ENCODE data around the gene MPZL2. TPM values are rescaled to one million over a fixed set of nuclear protein-coding genes. Genes with fewer than 3 reads are reported as not detected.

The MPZL2 gene
- total and polyA plus RNA-seq, 2 of the 13 experiments (the other 11 are each of a cell fraction or from before 2014, with no cell fraction given) = 27.9 to 53.7 TPM

DNA sequence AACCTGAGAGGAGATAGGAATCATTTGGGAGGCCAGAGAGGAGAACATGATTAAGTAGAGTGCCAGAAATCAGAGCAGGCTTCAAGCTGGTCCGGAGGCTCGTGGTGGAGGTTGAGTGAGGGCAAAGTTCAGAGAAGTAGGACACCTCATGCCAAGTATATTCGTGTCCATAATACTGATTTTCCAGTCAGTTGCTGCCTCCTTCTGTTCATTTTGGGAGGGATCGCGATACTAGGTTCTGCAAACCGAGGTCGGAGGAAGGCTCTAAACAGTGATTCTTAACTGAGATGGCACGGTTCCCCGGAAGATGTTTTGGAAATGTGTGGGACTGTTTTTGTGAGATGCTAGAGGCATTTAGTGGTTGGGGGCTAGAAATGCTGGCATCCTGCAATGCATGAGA is 26.8 kb upstream of the MPZL2 start (continued):
- no peak for TF ChIP-seq ZNF18 (CRISPR knock-in tag; IDR thresholded peaks at IDR 0.05; ENCODE audit: insufficient replicate concordance)
- TF ChIP-seq RAD21 (CRISPR knock-in tag; IDR thresholded peaks at IDR 0.05) = peak; percentile 89
- peak; percentile 40 for TF ChIP-seq TEAD3 (CRISPR knock-in tag; optimal IDR thresholded peaks at IDR 0.05; ENCODE audit: borderline replicate concordance)
- peak; percentile 80; the same call in 1 of the 2 replicates for TF ChIP-seq HNF4G (IDR thresholded peaks at IDR 0.05; ENCODE audit: borderline replicate concordance, low read depth, low read length)
- TF ChIP-seq HNF4G (CRISPR knock-in tag; IDR thresholded peaks at IDR 0.05; ENCODE audit: borderline replicate concordance, low read depth) = peak; percentile 77; the same call in 1 of the 2 replicates
- TF ChIP-seq, protein P1, sequence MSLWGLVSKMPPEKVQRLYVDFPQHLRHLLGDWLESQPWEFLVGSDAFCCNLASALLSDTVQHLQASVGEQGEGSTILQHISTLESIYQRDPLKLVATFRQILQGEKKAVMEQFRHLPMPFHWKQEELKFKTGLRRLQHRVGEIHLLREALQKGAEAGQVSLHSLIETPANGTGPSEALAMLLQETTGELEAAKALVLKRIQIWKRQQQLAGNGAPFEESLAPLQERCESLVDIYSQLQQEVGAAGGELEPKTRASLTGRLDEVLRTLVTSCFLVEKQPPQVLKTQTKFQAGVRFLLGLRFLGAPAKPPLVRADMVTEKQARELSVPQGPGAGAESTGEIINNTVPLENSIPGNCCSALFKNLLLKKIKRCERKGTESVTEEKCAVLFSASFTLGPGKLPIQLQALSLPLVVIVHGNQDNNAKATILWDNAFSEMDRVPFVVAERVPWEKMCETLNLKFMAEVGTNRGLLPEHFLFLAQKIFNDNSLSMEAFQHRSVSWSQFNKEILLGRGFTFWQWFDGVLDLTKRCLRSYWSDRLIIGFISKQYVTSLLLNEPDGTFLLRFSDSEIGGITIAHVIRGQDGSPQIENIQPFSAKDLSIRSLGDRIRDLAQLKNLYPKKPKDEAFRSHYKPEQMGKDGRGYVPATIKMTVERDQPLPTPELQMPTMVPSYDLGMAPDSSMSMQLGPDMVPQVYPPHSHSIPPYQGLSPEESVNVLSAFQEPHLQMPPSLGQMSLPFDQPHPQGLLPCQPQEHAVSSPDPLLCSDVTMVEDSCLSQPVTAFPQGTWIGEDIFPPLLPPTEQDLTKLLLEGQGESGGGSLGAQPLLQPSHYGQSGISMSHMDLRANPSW (CRISPR knock-in tag; IDR thresholded peaks at IDR 0.05; ENCODE audit: borderline replicate concordance) = 0 out of 2 replicates have a peak, but pooled peaks have one; percentile 69
- TF ChIP-seq IKZF4 (CRISPR knock-in tag; IDR thresholded peaks at IDR 0.05; ENCODE audit: borderline replicate concordance, low read depth, not compliant biosample characterization) = no peak
- TF ChIP-seq ATF2 (CRISPR knock-in tag; IDR thresholded peaks at IDR 0.05) = 0 out of 2 replicates have a peak, but pooled peaks have one; percentile 21
- TF ChIP-seq, protein P2, sequence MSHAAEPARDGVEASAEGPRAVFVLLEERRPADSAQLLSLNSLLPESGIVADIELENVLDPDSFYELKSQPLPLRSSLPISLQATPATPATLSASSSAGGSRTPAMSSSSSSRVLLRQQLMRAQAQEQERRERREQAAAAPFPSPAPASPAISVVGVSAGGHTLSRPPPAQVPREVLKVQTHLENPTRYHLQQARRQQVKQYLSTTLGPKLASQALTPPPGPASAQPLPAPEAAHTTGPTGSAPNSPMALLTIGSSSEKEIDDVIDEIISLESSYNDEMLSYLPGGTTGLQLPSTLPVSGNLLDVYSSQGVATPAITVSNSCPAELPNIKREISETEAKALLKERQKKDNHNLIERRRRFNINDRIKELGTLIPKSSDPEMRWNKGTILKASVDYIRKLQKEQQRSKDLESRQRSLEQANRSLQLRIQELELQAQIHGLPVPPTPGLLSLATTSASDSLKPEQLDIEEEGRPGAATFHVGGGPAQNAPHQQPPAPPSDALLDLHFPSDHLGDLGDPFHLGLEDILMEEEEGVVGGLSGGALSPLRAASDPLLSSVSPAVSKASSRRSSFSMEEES (CRISPR knock-in tag; IDR thresholded peaks at IDR 0.05) = peak; percentile 32; the same call in 1 of the 2 replicates
- TF ChIP-seq, protein P3, sequence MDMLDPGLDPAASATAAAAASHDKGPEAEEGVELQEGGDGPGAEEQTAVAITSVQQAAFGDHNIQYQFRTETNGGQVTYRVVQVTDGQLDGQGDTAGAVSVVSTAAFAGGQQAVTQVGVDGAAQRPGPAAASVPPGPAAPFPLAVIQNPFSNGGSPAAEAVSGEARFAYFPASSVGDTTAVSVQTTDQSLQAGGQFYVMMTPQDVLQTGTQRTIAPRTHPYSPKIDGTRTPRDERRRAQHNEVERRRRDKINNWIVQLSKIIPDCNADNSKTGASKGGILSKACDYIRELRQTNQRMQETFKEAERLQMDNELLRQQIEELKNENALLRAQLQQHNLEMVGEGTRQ (IDR thresholded peaks at IDR 0.05; ENCODE audit: low read depth, low read length) = no peak
- TF ChIP-seq, protein P3 (CRISPR knock-in tag; IDR thresholded peaks at IDR 0.05; ENCODE audit: borderline replicate concordance) = no peak
- TF ChIP-seq BCL6 (CRISPR knock-in tag; IDR thresholded peaks at IDR 0.05) = 0 out of 2 replicates have a peak, but pooled peaks have one; percentile 25
- TF ChIP-seq CTCF (CRISPR knock-in tag; IDR thresholded peaks at IDR 0.05) = peak; percentile 90
- peak; percentile 93 for TF ChIP-seq HNF4A (CRISPR knock-in tag; IDR thresholded peaks at IDR 0.05)
- 0 out of 2 replicates have a peak, but pooled peaks have one; percentile 22 for TF ChIP-seq RARA (CRISPR knock-in tag; IDR thresholded peaks at IDR 0.05)
- TF ChIP-seq POGZ (CRISPR knock-in tag; IDR thresholded peaks at IDR 0.05) = peak; percentile 69
- TF ChIP-seq PPARG (CRISPR knock-in tag; conservative IDR thresholded peaks at IDR 0.05) = peak; percentile 77
